Iris pigment epithelial cell (primary cell): ENCODE measurements around the gene ACVR1.

Experiments
- DNase-seq: peaks from one replicate; pipeline ENCODE4 v3.0.0-alpha.2; 2011; ENCODE audit warnings: low read depth

Gene ACVR1

GRCh38 chr2:157853211-157853610, 22.9 kb downstream of the ACVR1 start:
- no peak for DNase-seq

GRCh38 chr2:157849591-157849990, 26.5 kb downstream of the ACVR1 start:
- no peak for DNase-seq

- no peak for DNase-seq
Observed at GRCh38 chr2:157848213-157848612, 27.9 kb downstream of the ACVR1 start.

GRCh38 chr2:157845081-157845480, 31.0 kb downstream of the ACVR1 start:
- no peak for DNase-seq

- DNase-seq: no peak
Observed at GRCh38 chr2:157843935-157844334, 32.2 kb downstream of the ACVR1 start.

GRCh38 chr2:157843081-157843480, 33.0 kb downstream of the ACVR1 start:
- DNase-seq: peak; percentile 28

GRCh38 chr2:157842106-157842879, 33.8 kb downstream of the ACVR1 start:
- peak; percentile 37 for DNase-seq

GRCh38 chr2:157841485-157841884, 34.6 kb downstream of the ACVR1 start:
- DNase-seq: no peak

- DNase-seq: peak; percentile 37
Observed at GRCh38 chr2:157840568-157841156, 35.5 kb downstream of the ACVR1 start.

- no peak for DNase-seq
Observed at GRCh38 chr2:157839822-157840221, 36.3 kb downstream of the ACVR1 start.

- DNase-seq: peak; percentile 57
Observed at GRCh38 chr2:157839162-157839801, 36.8 kb downstream of the ACVR1 start.

GRCh38 chr2:157838442-157839161, 37.5 kb downstream of the ACVR1 start:
- DNase-seq: peak; percentile 91

GRCh38 chr2:157837851-157838441, 38.2 kb downstream of the ACVR1 start:
- peak; percentile 60 for DNase-seq

- no peak for DNase-seq
Observed at GRCh38 chr2:157836531-157836930, 39.6 kb downstream of the ACVR1 start.

- DNase-seq: no peak
Observed at GRCh38 chr2:157835425-157835824, 40.7 kb downstream of the ACVR1 start.

- no peak for DNase-seq
Observed at GRCh38 chr2:157835006-157835405, 41.1 kb downstream of the ACVR1 start.

- no peak for DNase-seq
Observed at GRCh38 chr2:157833721-157834120, 42.4 kb downstream of the ACVR1 start.

GRCh38 chr2:157831573-157832315, 44.4 kb downstream of the ACVR1 start:
- no peak for DNase-seq

GRCh38 chr2:157830696-157831570, 45.2 kb downstream of the ACVR1 start:
- peak; percentile 97 for DNase-seq

- DNase-seq: no peak
Observed at GRCh38 chr2:157830266-157830665, 45.9 kb downstream of the ACVR1 start.
